ENCODE results near the gene CYP24A1.

- no peak for TF ChIP-seq CTCF (IDR thresholded peaks at IDR 0.05)
- no peak for TF ChIP-seq POLR2A (IDR thresholded peaks at IDR 0.05)
- no peak for TF ChIP-seq POLR2AphosphoS5 (IDR thresholded peaks at IDR 0.05; ENCODE audit: insufficient read depth in 1 of 2, low read depth in 1 of 2)
These were observed 32.7 kb downstream of the CYP24A1 start for GRCh38 chr20:54140927-54141566.
